CD4-positive, alpha-beta T cell treated with Interleukin-6 for 4 hours (primary cell): Measurements from ENCODE around the gene ZP4.

ENCODE experiments used
- DNase-seq: peaks from one replicate; pipeline ENCODE4 v3.0.0-alpha.2; 2020; ENCODE audit warnings: mixed read lengths

The ZP4 gene, protein sequence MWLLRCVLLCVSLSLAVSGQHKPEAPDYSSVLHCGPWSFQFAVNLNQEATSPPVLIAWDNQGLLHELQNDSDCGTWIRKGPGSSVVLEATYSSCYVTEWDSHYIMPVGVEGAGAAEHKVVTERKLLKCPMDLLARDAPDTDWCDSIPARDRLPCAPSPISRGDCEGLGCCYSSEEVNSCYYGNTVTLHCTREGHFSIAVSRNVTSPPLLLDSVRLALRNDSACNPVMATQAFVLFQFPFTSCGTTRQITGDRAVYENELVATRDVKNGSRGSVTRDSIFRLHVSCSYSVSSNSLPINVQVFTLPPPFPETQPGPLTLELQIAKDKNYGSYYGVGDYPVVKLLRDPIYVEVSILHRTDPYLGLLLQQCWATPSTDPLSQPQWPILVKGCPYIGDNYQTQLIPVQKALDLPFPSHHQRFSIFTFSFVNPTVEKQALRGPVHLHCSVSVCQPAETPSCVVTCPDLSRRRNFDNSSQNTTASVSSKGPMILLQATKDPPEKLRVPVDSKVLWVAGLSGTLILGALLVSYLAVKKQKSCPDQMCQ

DNA sequence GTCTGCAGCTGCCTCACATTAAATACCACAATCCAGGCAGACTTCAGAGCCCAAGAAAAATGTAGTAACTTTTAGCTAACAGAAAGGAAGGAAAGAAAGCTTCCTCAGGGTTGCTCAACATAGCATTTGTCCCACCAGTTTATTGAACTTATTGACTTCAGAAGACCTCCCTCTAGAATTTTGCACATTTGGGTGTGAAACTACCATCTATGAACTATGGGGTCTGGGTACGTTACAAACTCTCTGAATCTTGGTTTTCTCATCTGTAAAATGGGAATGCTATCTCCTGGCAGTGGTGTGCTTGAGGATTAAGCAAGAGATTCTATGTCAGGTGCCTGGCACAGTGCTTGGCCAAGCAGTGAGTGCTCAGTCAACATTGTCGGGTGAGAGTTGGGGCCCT is at the start of gene ZP4:
Gene ZP4 (minus strand): TSS at position 101 of the 400 bp plus-strand sequence. CDS start 287 bp downstream, outside the sequence.
- no peak for DNase-seq

DNA sequence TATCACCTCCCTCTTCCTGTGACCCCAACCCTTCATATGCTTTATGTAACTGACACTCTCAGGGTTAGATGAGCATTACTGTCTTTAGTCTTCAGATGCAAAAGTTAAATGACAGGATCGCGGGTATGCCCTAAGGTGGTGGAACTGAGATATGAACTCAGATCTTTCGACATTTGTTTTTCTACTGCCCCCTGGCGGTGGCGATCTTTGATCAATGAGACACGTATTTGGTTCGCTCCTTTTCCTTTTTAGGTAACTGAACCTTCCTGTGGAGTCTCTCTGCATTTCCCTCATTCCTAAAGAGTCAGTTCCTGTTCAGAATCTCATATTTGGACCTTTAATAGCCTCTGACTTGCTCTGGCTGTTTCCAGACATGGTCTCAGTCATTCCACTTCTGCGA is 47.8 kb upstream of the ZP4 start:
- DNase-seq: no peak

DNA sequence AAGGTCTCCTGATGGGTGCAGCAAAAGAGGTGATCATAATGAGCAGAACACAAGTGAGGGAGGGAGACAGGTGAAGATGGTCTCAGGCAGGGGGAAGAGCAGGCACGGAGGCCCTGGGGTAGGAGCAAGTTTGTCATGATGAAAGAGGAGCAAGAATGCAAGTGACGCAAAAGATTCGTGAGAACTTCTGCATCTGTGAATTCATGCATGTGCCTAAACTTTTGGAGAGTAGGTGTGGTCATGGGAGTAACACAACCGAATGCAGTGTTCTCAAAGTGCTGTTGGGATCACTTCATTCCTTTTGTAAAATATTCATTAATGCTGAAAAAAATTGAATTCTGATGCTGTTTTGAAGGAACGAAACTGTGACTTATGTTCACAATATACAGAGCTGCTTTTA is 47.3 kb upstream of the ZP4 start:
- DNase-seq: no peak

DNA sequence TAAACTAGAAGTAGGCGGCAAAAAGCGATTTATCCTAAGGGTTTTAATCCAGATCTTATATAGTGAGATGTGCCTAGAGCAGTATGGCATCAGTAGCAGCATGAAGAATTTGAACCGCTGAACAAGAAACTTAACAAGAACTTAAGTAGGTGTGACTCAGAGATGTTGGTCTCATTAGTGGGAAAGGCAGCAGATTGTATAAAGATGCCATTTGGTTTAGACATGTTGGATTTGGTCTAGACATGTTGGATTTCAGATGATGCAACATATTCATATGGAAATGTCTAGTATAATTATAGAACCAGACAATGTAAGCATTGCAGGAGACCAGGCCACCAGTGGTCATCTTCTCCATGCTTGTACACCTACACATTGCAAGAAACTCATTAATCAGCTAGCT is 42.1 kb upstream of the ZP4 start:
- DNase-seq: no peak

DNA sequence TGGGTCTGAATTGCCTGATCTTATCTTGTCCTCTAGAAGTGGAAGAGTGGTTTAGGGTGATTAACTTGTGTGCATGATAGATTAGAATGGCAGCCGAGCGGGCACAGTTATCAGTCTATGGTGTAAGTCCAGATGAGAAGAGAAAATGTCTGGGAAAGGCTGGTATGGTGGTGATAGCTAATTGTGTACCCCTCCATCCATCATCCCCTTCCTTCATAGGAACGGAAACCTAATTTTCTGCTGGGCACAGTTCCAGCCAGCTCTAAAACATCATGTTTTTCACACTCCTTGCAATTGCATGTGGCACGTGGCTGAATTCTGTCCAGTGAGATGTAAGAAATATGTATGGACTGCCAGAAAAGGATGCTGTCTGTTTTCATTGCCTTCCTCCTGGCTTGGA is 40.9 kb upstream of the ZP4 start:
- DNase-seq: no peak

DNA sequence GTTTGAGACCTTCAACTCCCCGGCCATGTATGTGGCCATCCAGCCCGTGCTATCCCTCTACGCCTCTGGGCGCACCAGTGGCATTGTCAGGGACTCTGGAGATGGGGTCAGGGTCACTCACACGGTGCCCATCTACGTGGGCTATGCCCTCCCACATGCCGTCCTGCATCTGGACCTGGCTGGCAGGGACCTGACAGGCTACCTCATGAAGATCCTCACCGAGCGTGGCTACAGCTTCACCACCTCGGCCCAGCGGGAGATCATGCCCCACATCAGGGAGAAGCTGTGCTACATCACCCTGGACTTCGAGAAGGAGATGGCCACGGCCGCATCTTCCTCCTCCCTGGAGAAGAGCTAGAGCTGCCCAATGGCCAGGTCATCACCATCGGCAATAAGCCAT is 36.5 kb upstream of the ZP4 start:
- no peak for DNase-seq

DNA sequence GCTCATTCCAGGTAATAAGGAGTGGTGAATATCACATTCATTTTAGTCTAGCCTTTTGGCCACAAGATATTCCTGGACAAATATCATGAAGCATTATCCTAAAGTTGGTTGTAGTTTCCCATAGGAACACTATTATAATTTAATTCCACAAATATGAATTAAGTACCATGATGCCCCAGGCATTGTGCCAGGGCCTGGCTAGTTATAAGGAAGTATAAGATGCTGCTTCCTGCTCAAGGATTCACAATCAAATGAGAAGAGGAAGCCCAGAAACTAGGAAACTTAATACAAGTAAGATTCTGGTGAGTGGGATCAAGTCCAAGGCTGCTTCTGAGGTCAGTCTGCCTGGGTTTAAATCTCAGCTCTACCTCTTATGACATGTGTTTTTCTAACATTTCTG is 30.6 kb upstream of the ZP4 start:
- DNase-seq: no peak

DNA sequence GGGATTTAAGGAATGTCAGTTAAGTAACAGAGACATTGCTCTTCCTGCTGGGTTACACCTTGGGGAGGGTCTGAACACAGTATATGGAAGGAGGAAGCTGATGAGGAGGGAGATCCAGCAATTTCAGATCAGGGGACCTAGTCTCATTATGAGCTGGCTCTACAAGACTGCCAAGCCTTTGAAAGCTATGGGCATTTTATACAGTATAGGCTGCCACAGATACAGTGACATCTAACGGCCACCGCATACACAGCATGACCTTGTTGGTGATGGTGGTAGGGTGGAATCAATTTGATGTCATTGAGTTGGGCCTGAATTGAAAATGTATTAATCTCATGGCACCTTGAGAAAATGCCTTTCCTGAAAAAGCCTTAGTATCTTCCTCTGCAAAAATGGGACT is 22.6 kb upstream of the ZP4 start:
- no peak for DNase-seq

DNA sequence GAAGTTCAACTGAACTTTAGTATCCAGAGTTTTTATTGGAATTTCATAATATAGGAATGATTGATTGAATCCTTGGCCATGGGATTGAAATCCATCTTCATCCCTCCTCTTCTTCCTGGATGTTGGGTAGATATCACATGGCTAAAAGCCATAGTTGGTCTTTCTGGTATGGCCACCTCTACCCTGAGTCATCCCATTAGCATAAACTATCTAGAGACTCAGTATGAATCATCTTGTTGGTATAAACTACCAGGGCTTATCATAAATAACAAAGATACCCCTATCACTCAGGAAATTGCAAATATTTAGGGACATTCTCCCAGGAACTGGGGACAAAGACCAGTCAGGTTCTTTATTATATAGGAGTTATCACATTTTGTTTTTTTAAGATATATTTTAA is 21.2 kb upstream of the ZP4 start:
- no peak for DNase-seq

DNA sequence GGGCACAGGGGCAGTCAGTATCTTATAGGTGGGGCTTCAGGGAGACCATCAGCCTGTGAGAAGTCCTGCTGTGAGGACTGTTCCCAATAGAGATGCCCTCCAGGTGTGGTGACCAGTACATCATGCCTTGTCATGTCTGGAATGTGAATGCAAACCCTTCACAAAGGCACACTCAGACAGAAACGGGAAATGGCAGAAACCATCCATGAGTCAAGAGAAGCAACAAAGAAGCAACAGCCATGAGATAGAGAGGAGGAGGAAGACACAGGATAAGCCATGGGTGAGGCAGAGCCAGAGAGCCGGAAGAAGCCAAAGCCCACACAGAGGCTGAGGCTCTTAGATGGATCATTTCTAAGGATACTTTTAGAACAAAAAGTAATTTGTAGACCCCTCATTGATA is 20.1 kb upstream of the ZP4 start:
- DNase-seq: no peak

DNA sequence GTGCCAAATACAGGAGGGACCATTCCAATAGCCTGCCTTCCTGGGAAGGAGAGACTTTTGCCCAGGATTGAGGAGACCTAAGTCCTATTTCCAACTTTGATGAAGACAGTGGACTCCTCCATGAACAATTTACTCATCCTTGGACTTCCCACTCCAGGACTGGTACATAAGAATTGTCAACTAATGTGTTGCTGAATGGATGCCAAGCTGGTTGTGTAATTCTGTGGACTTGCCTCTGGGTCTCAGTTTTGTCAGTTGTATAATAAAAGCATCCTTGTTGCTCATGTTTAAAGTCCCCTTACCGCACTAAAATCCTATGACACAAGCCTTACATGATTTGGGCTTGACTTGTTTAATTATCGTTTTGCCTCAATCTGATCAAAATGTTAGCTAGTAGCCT is 13.2 kb upstream of the ZP4 start:
- DNase-seq: no peak

DNA sequence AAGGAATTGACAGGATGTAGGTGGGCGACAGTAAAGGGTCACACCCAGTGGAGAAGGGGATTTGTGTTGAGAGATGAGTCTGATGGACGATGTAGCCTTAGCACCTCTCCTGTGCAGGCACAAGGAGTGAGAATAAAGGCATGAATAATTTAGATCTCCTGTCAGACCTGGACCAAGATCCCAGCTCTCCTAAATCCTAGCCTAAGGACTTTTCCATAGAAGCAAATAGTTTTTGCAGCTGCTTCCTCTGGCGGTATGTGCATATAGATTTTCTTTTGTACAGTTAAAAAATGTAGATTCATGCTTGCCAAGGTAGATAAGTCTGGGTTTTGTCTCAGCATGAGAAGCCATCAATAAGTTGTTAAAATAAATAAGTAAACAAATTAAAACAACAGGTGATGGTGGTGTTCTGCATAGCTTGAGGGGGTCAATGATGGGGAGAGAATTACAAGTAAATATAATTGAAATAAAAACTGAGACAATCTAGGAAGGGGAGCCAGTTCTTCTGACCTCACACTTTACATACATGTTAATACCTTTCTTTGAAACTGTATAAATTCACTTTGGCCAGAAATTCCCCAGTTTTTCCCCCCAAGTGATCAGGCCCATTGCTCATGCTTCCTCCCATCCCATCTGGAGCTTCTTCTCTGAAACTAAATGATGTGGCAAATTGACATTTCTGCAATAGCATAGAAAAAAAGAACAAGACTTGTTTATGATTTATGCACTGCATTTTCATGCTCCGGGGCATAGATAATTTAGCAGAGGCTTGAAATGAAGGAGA is 12.4 kb upstream of the ZP4 start:
- no peak for DNase-seq

DNA sequence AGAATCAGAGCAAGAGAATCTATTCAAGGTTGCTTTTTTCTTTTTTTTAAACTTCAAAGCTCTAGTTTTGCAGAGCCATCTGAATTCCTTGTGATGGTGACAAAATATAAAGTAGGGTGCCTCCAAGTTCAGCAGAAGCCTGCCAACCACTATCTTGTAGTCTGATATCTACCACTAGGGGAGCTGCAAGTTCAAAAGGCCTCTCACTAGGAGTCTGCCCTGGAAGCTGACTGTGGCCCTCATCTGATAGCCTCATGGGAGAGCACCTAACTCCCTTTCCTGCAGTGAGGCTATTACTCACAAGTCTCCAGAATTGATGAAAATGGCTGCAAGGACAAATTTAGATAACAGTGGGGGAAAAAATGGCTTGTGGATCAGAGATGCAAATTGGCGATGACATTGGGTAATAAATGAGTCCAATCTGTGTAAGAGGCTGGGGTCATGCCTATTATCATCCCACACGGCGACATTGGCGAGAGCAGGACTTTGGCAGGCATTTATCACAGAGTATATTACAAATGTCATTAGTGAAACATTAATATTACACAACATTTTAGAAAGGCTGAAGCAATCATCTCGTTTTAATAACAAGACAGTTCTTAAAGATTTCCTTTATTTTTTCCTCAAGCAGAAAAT is 10.7 kb upstream of the ZP4 start:
- DNase-seq: no peak

DNA sequence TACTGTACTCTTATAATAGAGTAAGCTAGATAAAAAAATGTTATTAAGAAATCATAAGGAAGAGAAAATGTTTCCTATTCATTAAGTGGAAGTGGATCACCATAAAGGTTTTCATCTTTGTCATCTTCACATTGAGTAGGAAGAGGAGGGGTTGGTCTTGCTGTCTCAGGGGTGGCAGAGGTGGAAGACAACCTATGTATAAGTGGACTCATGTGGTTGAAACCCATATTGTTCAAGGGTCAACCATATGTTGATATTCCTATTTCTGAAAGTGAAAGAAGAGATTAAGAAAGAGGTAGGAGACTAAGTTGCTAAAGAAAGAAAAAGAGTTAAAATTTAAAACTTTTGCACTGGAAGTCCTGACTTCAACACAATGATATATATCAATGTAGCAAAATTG is 4.9 kb upstream of the ZP4 start:
- no peak for DNase-seq

DNA sequence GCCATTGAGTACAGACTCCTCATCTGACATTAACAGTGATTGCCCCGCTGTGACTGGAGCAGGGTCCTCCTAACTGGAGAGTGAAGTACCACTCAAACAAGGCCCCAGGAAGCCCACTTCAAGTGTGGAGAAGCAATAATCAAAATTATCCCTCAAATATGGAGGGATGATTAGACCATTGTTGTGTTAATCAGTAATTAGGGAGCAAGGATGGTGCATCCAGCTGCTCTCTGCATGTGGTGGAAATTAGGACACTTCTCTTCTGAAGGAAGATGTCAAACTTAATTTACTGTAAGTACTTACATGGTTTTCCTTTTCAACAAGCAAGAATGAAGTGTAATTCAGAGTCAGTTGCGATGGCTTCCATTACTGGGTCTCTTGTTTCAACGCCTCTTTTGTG is 3.4 kb upstream of the ZP4 start:
- DNase-seq: no peak

DNA sequence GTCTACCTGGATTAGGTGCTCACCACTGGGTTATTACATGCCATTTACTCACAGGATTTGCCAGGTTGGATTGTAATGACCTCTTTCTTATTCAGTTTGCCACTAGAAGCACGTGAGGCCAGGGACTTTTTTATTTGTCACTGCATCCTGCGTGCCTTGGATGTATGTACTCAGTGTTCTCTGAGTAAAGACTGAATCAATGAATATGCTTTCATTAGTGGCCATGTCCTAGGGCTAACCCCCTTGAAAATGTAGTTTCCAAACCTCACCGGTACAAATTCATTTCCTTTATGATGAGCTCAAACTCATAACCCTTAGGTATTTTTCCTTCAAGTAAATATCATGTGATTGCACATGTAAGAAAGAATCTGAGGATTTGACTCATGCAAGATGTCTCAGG is 1.3 kb upstream of the ZP4 start:
- DNase-seq: no peak

DNA sequence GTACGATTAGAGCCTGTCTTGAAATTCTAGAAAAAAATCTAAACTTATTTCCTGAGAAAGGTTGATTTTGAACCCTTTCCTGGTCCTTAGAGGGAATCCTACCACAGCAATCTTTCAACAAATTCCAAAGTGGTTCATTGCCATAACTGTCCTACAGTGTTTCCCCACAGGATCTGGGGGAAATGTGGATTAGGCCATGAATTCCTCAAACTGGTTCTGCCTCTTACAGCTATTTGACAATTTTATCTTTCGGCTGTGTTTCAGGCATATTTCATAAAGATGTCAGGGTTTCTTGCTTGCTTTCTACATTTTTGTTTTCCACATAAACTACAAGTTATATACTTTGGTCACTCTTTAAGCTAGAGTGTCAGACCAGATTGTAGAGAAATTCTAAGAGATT is 544 bp upstream of the ZP4 start:
- DNase-seq: no peak

DNA sequence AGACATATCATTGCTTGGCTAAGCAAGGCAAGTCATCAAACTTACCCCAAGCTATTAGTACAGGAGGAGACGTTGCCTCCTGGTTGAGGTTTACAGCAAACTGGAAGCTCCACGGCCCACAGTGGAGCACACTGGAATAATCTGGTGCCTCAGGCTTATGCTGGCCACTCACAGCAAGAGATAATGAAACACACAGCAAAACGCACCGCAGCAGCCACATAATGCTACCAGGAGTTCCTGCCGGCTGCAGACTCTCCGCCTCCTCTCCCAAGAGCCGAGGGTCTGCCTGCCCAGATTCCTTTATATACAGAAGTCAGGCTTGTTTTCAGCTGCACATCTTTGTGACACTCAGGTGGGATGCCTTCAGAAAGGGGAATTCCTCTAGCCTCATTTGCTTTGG is 306 bp downstream of the ZP4 start:
- DNase-seq: no peak

DNA sequence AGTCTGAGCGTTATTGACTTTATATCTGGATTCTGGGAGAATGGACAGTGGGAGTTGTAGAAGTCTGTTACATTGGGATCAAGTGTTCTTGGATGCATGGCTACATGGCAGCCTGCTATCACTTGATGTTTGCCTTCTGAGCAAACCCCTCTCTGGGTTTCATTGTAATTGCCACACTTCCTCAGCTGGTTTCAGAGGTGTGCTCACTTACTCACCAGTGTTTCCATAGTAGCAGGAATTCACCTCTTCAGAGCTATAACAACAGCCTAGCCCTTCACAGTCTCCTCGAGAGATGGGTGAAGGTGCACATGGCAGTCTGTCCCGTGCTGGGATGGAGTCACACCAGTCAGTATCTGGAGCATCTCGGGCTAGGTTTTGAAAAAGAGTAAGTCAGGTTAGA is 2.6 kb downstream of the ZP4 start:
- DNase-seq: no peak

DNA sequence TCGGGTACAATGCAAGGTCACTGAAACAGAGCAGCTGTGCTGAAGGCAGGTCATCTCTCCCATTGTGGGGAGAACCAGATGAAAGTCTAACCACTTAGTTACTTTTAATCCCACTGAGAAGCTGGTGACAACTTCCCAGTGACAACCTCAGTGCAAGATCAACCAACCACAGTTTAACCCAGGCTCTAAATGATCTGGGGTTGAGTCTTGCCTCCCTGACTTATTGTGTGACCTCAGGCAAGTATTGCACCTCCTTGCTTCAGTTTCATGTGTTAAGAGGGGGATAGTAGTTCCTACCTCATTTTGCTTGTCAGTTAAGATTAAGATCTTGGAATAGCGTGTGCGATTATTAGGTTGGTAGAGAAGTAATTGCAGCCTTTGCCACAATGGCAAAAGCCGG is 3.2 kb downstream of the ZP4 start:
- no peak for DNase-seq

DNA sequence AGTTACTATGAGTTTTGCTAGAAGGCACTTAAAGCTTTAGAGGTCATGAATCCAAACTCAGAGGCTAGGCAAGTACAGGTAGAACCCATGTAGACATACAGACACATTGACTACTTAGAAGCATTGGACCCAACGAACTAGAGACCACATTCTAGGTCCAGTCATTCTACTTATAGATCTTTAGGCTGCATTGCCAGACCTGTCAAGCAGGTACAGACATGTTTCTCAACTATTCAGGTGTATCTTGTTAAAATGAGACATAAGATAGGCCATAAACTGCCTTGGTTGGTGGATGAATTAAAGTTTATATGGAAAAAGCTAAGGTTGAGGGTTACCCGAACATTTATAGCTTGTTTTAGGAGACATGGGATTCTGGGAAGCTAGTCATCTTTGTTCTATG is 6.5 kb downstream of the ZP4 start:
- no peak for DNase-seq

DNA sequence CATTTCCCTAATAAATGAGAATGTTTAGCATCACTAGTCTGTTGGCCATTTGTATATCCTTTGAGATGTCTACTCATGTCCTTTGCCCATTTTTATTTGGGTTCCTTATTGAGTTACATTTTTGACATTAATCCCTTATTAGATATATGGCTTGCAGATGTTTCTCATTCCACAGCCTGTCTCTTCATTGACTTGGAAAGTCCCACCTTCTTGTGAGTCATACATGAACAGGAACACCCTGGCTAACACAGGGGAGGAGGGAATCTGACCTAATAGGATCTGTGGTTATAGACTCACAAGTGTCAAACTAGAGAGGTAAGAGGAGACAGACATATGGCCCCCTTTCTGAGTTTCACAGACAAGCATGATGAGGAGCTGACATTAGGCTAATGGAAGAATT is 11.5 kb downstream of the ZP4 start:
- no peak for DNase-seq

DNA sequence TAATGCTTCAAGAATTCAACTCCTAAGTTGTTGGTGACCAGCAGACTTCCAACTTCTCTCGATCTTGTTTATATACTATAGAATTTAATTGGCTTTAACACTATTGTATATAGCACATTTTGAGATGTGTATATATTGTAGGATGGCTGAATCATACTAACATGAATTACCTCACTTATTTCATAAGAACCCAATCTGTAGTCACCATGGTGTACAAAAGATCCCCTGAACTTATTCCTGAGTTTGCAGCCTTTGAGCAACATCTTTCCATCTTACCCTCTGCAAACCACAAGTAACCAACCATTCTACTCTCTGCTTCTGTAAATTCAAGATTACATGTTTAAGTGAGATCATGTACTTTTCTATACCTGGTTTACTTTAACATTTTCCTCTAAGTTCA is 12.3 kb downstream of the ZP4 start:
- DNase-seq: no peak

DNA sequence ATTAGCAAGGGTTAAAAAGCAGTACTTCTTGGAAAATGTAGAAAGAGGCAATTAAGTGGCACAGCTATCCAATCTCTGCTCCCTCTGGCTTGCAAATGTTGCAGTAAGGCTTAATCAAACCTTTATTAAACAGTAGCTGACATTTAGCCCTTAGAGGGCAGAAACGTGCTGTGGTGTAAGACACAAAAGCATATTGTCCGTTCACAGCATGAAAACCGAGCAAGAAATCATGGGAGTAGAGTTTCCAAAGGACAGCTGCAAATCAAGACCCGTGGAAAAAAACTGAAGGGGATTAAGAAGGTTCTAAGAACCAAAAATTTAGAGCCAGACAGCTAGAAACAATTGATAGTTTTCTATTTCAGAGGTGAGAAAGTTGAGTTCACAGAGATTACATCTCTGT is 13.1 kb downstream of the ZP4 start:
- DNase-seq: no peak
